HepG2 (cell line): ENCODE measurements around the gene RAD21L1. TPM values are rescaled to one million over a fixed set of nuclear protein-coding genes. Genes with fewer than 3 reads are reported as not detected.

Source experiments
- ARNTL ChIP-seq: sonication (generic); formaldehyde crosslinking; IDR thresholded peaks from 2 replicates; pipeline ENCODE4 v1.4.0; 2020; ENCODE audit warnings: mild to moderate bottlenecking, missing genetic modification reagents
- HNRNPH1 ChIP-seq: fragments of 200-400 bp; formaldehyde crosslinking; optimal IDR thresholded peaks from 2 replicates; pipeline ENCODE3; 2017; ENCODE audit warnings: mild to moderate bottlenecking, low read depth, low read length
- HNRNPLL ChIP-seq: fragments of 200-400 bp; formaldehyde crosslinking; IDR thresholded peaks from 2 replicates; pipeline ENCODE4 v1.6.1; 2017; ENCODE audit warnings: mild to moderate bottlenecking, low read depth, low read length; ENCODE audit not compliant: poor library complexity, severe bottlenecking
- KLF9 ChIP-seq: IDR thresholded peaks from 2 replicates; pipeline ENCODE4 v1.6.1; 2016; ENCODE audit warnings: low read depth
- KMT2A ChIP-seq: sonication (generic); formaldehyde crosslinking; IDR thresholded peaks from 2 replicates; pipeline ENCODE4 v1.4.0; 2020; ENCODE audit warnings: missing genetic modification reagents
- MTF2 ChIP-seq: sonication (generic); formaldehyde crosslinking; IDR thresholded peaks from 2 replicates; pipeline ENCODE4 v1.5.0; 2020; ENCODE audit warnings: missing genetic modification reagents, borderline replicate concordance
- NR2F6 ChIP-seq, 2 experiments: IDR thresholded peaks; 2 replicates each; pipeline ENCODE4 v1.6.1; 2016; ENCODE audit warnings: antibody characterized with exemption in 1 of 2, mild to moderate bottlenecking in 1 of 2
- NRL ChIP-seq: sonication (generic); formaldehyde crosslinking; IDR thresholded peaks from 2 replicates; pipeline ENCODE4 v1.5.0; 2020; ENCODE audit warnings: missing genetic modification reagents, mild to moderate bottlenecking, moderate library complexity, borderline replicate concordance
- PAX8 ChIP-seq: sonication (generic); formaldehyde crosslinking; IDR thresholded peaks from 2 replicates; pipeline ENCODE4 v1.8.0; 2022; ENCODE audit warnings: mild to moderate bottlenecking, missing genetic modification reagents, borderline replicate concordance
- RAD21 ChIP-seq: fragments of 450-650 bp; formaldehyde crosslinking; IDR thresholded peaks from 2 replicates; pipeline ENCODE4 v1.5.0; 2020; ENCODE audit warnings: mild to moderate bottlenecking
- RNF219 ChIP-seq: sonication (generic); formaldehyde crosslinking; IDR thresholded peaks from 2 replicates; pipeline ENCODE4 v1.5.0; 2020; ENCODE audit warnings: mild to moderate bottlenecking, missing genetic modification reagents
- SCMH1 ChIP-seq: sonication (generic); formaldehyde crosslinking; IDR thresholded peaks from 2 replicates; pipeline ENCODE4 v1.9.0; 2021; ENCODE audit warnings: missing genetic modification reagents, mild to moderate bottlenecking, borderline replicate concordance
- SRY ChIP-seq: sonication (generic); formaldehyde crosslinking; IDR thresholded peaks from 2 replicates; pipeline ENCODE4 v1.8.0; 2022; ENCODE audit warnings: mild to moderate bottlenecking, missing genetic modification reagents
- TBX2 ChIP-seq: sonication (generic); formaldehyde crosslinking; IDR thresholded peaks from 2 replicates; pipeline ENCODE4 v1.5.0; 2020; ENCODE audit warnings: missing genetic modification reagents, mild to moderate bottlenecking, borderline replicate concordance
- ZBTB39 ChIP-seq: sonication (generic); formaldehyde crosslinking; IDR thresholded peaks from 2 replicates; pipeline ENCODE4 v1.5.0; 2020; ENCODE audit warnings: missing genetic modification reagents
- ZC3H4 ChIP-seq: sonication (generic); formaldehyde crosslinking; IDR thresholded peaks from 2 replicates; pipeline ENCODE4 v1.4.0; 2020; ENCODE audit warnings: missing genetic modification reagents, borderline replicate concordance
- ZNF30 ChIP-seq: sonication (generic); formaldehyde crosslinking; IDR thresholded peaks from 2 replicates; pipeline ENCODE4 v1.5.0; 2020; ENCODE audit warnings: mild to moderate bottlenecking, missing genetic modification reagents
- ZNF552 ChIP-seq: sonication (generic); formaldehyde crosslinking; IDR thresholded peaks from 2 replicates; pipeline ENCODE4 v1.9.0; 2022; ENCODE audit warnings: missing genetic modification reagents, mild to moderate bottlenecking, borderline replicate concordance
- ZNF569 ChIP-seq: sonication (generic); formaldehyde crosslinking; IDR thresholded peaks from 2 replicates; pipeline ENCODE4 v1.5.0; 2020; ENCODE audit warnings: mild to moderate bottlenecking, missing genetic modification reagents, moderate library complexity, borderline replicate concordance
- ZNF589 ChIP-seq: sonication (generic); formaldehyde crosslinking; conservative IDR thresholded peaks from 2 replicates; pipeline ENCODE4 v1.8.0; 2022; ENCODE audit warnings: mild to moderate bottlenecking, moderate library complexity, missing genetic modification reagents
- ZNF670 ChIP-seq: sonication (generic); formaldehyde crosslinking; IDR thresholded peaks from 2 replicates; pipeline ENCODE4 v1.8.0; 2022; ENCODE audit warnings: mild to moderate bottlenecking, missing genetic modification reagents, borderline replicate concordance
- ZNF674 ChIP-seq: sonication (generic); formaldehyde crosslinking; IDR thresholded peaks from 2 replicates; pipeline ENCODE4 v1.5.0; 2020; ENCODE audit warnings: low read depth, mild to moderate bottlenecking, missing genetic modification reagents
- ZNF850 ChIP-seq: sonication (generic); formaldehyde crosslinking; conservative IDR thresholded peaks from 2 replicates; pipeline ENCODE4 v1.9.0; 2021; ENCODE audit warnings: mild to moderate bottlenecking, missing genetic modification reagents
- polyA plus RNA-seq, 8 experiments: library from polyadenylated mRNA; depleted of rRNA in 3 of 8; stranded (reverse) in 7 of 8; unstranded in 1 of 8; fragments of >200 nt; fragmentation: Illumina TruSeq in 4 of 8; extraction: Trizol in 4 of 8; gene quantifications; 2 replicates each; pipeline versions ENCODE4 v1.2.1 to v1.2.3, GENCODE V29; 2011 to 2016; ENCODE audit warnings: low read depth in 4 of 8, missing spikeins in 1 of 8, mixed read lengths in 1 of 8; ENCODE audit not compliant: insufficient read depth in 1 of 8
- total RNA-seq, 5 experiments: library from RNA; depleted of rRNA; stranded (reverse); fragments of >200 nt; fragmentation: Illumina TruSeq; extraction: Trizol; gene quantifications; 2 replicates each; pipeline ENCODE4 v1.2.3, GENCODE V29; 2016; ENCODE audit warnings: low read depth in 1 of 5
- TF ChIP-seq, protein P1 (sequence below): IDR thresholded peaks from 2 replicates; pipeline ENCODE4 v1.6.1; 2016; ENCODE audit warnings: missing biosample characterization, missing genetic modification reagents, low read depth

The RAD21L1 gene
- total and polyA plus RNA-seq, 2 of the 13 experiments (the other 11 are each of a cell fraction or from before 2014, with no cell fraction given) = not detected

DNA sequence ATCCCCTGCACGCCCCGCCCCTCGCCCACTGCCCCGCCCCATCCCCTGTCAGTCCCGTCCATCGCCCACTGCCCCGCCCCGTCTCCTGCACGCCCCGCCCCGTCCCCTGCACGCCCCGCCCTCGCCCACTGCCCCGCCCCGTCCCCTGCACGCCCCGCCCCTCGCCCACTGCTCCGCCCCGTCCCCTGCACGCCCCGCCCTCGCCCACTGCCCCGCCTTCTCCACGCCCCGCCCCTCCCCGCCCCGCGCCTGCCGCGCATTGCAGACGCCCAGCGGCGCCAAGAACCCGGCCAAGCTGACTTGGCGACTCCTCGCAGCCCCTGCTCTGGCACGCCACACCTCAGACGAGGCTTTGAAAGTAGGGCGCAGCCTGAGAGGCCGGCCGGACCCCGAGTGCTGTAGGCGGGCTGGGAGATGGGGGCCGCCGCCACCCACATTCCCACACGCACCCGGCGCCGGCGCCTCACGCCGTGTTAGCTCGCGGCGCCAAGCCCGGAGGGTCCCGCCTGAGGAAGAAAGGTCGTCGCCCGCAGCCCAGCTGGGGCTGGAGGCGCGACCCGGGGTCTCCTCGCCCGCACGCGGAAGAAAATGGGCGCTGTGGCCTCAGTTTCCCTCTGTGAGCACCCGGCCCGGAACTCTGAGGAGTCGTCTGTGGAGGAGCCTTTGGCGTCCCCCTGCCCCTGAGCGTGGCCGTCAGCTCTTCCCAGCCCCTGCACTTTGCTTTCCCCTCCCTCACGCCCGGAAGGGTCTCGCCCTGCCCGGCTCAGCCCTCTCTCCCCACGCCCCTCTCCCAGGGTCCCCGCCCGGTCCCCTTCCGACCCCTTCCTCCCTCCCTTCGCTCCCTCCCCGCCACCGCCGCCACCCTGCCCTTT, at the start of gene RAD21L1 (continued):
- TF ChIP-seq ZNF674 (no peak), SRY (peak; percentile 27; the same call in 1 of the 2 replicates), RNF219 (CRISPR knock-in tag) (no peak), TBX2 (peak; percentile 55; the same call in 1 of the 2 replicates), RAD21 (CRISPR knock-in tag) (0 out of 2 replicates have a peak, but pooled peaks have one; percentile 33), KLF9 (CRISPR knock-in tag) (no peak), NR2F6 (IDR thresholded peaks at IDR 0.05) (no peak), NR2F6 (CRISPR knock-in tag; IDR thresholded peaks at IDR 0.05) (no peak), ARNTL (CRISPR knock-in tag) (0 out of 2 replicates have a peak, but pooled peaks have one; percentile 18), ZNF670 (no peak), NRL (CRISPR knock-in tag) (peak; percentile 46; the same call in 1 of the 2 replicates), MTF2 (peak; percentile 87; the same call in 1 of the 2 replicates), KMT2A (CRISPR knock-in tag) (no peak), ZNF30 (CRISPR knock-in tag) (no peak), ZBTB39 (CRISPR knock-in tag) (no peak), ZNF552 (CRISPR knock-in tag) (0 out of 2 replicates have a peak, but pooled peaks have one; percentile 47), ZNF589 (CRISPR knock-in tag) (no peak), SCMH1 (CRISPR knock-in tag) (no peak), ZC3H4 (CRISPR knock-in tag) (no peak), HNRNPLL (peak; percentile 52), HNRNPH1 (no peak), PAX8 (peak; percentile 68; the same call in 1 of the 2 replicates), ZNF569 (CRISPR knock-in tag) (no peak), ZNF850 (CRISPR knock-in tag) (0 out of 2 replicates have a peak, but pooled peaks have one; percentile 59)
- TF ChIP-seq, protein P1, sequence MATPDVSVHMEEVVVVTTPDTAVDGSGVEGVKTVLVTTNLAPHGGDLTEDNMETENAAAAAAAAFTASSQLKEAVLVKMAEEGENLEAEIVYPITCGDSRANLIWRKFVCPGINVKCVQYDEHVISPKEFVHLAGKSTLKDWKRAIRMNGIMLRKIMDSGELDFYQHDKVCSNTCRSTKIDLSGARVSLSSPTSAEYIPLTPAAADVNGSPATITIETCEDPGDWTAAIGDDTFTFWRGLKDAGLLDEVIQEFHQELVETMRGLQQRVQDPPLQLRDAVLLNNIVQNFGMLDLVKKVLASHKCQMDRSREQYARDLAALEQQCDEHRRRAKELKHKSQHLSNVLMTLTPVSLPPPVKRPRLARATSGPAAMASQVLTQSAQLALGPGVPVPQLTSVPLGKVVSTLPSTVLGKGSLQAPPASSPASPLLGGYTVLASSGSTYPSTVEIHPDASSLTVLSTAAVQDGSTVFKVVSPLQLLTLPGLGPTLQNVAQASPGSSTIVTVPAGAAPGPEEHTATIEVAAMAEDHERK = no peak
